ENCODE measurements around the gene ATP6V1G3. TPM values are rescaled to one million over a fixed set of nuclear protein-coding genes. Genes with fewer than 3 reads are reported as not detected.
"Not testable (repeated sequence)": the region's sequence is repeated elsewhere in the genome, so short reads cannot be mapped to it uniquely, and the experiment has no call there.

The ATP6V1G3 gene, protein sequence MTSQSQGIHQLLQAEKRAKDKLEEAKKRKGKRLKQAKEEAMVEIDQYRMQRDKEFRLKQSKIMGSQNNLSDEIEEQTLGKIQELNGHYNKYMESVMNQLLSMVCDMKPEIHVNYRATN
- total RNA-seq (not detected in 2 replicates), polyA plus RNA-seq (0.12 TPM in 1 of 2 replicates, not detected in the other), polyA minus RNA-seq (ENCODE audit: low replicate concordance) (not detected in 2 replicates)
- polyA plus RNA-seq (2012), result 0.22 TPM in 1 of 2 replicates, not detected in the other

DNA sequence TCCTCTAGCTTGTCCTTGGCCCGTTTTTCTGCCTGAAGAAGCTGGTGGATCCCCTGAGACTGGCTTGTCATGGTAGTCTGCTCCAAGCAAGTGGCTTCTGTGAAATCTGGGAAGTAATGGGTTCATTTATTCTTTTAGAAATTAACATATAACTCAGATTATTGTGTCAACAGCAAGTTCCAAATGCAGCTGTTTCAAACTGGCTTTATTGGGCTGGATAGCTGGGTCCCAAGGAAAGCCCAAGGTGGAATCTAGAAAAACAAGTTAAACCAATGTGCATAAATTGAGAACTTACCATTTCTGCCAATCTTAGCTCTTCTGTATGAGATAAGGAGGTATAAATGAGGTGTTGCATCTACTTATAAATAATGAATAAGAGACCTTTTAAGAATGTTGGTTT, at the start of gene ATP6V1G3:
Gene ATP6V1G3 (minus strand): TSS at position 101 of the 400 bp plus-strand sequence. CDS start 30 bp downstream, at position 71.
- Histone ChIP-seq H3K4me2 (ENCODE audit: extremely low read depth, insufficient read depth, low read length) (no peak within 1 kb of the TSS), H3K9ac (ENCODE audit: insufficient read depth, low read length) (no peak within 1 kb of the TSS), H3K27ac (ENCODE audit: insufficient read depth, low read length) (no peak within 1 kb of the TSS), H3K36me3 (ENCODE audit: control insufficient read depth, insufficient read depth, low read length) (no peaks in the 10 kb centered on the region), H2AFZ (ENCODE audit: low read length) (no peak within 1 kb of the TSS), H3K4me1 (ENCODE audit: control insufficient read depth, extremely low read depth, insufficient read depth, low read length) (no peaks in the 10 kb centered on the region), H3K27me3 (ENCODE audit: control insufficient read depth, insufficient read depth, low read length) (no peaks in the 10 kb centered on the region), H3K79me2 (ENCODE audit: control insufficient read depth, insufficient read depth, low read length) (no peaks in the 10 kb centered on the region), H4K20me1 (ENCODE audit: control insufficient read depth, extremely low read depth, insufficient read depth, low read length) (no peaks in the 10 kb centered on the region), H3K4me3 (replicated peaks in 1 of 4; ENCODE audit: control extremely low read depth in 1 of 4, insufficient read depth in 1 of 4, low read depth in 3 of 4, low read length in 4 of 4) (no peak within 1 kb of the TSS), H3K9me3 (ENCODE audit: control insufficient read depth, insufficient read depth, low read depth, low read length) (no peaks in the 10 kb centered on the region)
- TF ChIP-seq EZH2 (IDR thresholded peaks at IDR 0.05; ENCODE audit: low read length, missing control alignments), result no peak
- TF ChIP-seq, protein P1, sequence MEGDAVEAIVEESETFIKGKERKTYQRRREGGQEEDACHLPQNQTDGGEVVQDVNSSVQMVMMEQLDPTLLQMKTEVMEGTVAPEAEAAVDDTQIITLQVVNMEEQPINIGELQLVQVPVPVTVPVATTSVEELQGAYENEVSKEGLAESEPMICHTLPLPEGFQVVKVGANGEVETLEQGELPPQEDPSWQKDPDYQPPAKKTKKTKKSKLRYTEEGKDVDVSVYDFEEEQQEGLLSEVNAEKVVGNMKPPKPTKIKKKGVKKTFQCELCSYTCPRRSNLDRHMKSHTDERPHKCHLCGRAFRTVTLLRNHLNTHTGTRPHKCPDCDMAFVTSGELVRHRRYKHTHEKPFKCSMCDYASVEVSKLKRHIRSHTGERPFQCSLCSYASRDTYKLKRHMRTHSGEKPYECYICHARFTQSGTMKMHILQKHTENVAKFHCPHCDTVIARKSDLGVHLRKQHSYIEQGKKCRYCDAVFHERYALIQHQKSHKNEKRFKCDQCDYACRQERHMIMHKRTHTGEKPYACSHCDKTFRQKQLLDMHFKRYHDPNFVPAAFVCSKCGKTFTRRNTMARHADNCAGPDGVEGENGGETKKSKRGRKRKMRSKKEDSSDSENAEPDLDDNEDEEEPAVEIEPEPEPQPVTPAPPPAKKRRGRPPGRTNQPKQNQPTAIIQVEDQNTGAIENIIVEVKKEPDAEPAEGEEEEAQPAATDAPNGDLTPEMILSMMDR (conservative IDR thresholded peaks at IDR 0.05 in 1 of 2, IDR thresholded peaks at IDR 0.05 in 1 of 2; ENCODE audit: low read depth in 1 of 2, low read length in 2 of 2), result no peak
- no peak for DNase-seq (ENCODE audit: low read depth in 2 of 2)

DNA sequence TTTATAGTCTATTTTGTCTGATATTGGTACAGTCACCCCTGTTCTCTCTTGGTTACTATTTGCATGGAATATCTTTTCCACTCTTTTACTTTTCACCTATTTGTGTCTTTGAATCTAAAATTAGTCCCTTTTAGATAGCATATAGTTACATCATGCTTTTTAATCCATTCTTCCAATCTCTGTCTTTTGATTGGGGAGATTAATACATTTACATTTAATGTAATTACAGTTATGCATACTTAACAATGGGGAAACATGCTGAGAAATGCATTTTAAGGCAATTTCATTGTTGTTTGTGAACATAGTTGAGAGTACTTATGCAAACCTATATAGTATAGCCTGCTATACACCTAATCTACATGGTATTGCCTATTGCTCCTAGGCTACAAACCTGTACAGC, 48.4 kb upstream of the ATP6V1G3 start:
- H3K27me3 ChIP-seq (ENCODE audit: control insufficient read depth, insufficient read depth, low read length), result no peaks in the 10 kb centered on the region
- H4K20me1 ChIP-seq (ENCODE audit: control insufficient read depth, extremely low read depth, insufficient read depth, low read length), result no peaks in the 10 kb centered on the region
- H3K4me2 ChIP-seq (ENCODE audit: extremely low read depth, insufficient read depth, low read length), result no peak overlapping the region
- no peak overlapping the region for H2AFZ ChIP-seq (ENCODE audit: low read length)
- no peaks in the 10 kb centered on the region for H3K36me3 ChIP-seq (ENCODE audit: control insufficient read depth, insufficient read depth, low read length)
- H3K79me2 ChIP-seq (ENCODE audit: control insufficient read depth, insufficient read depth, low read length), result no peaks in the 10 kb centered on the region
- H3K27ac ChIP-seq (ENCODE audit: insufficient read depth, low read length), result no peak overlapping the region
- H3K4me3 ChIP-seq (replicated peaks in 1 of 4; ENCODE audit: control extremely low read depth in 1 of 4, insufficient read depth in 1 of 4, low read depth in 3 of 4, low read length in 4 of 4), result no peak overlapping the region
- no peaks in the 10 kb centered on the region for H3K4me1 ChIP-seq (ENCODE audit: control insufficient read depth, extremely low read depth, insufficient read depth, low read length)
- no peaks in the 10 kb centered on the region for H3K9me3 ChIP-seq (ENCODE audit: control insufficient read depth, insufficient read depth, low read depth, low read length)
- TF ChIP-seq, protein P1 (conservative IDR thresholded peaks at IDR 0.05 in 1 of 2, IDR thresholded peaks at IDR 0.05 in 1 of 2; ENCODE audit: low read depth in 1 of 2, low read length in 2 of 2), result no peak
- TF ChIP-seq EZH2 (IDR thresholded peaks at IDR 0.05; ENCODE audit: low read length, missing control alignments), result no peak
- DNase-seq (ENCODE audit: low read depth in 2 of 2), result no peak
- no peak overlapping the region for H3K9ac ChIP-seq (ENCODE audit: insufficient read depth, low read length)

DNA sequence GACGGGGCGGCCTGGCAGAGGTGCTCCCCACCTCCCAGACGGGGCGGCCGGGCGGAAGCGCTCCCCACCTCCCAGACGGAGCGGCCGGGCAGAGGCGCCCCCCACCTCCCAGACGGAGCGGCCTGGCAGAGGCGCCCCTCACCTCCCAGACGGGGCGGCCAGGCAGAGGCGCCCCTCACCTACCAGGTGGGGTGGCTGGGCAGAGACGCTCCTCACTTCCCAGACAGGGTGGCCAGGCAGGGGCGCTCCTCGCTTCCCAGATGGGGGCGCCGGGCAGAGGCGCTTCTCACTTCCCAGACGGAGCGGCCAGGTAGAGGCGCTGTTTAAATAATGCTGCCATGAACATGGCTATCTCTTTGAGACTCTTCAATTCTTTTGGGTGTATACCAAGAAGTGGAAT, 43.7 kb upstream of the ATP6V1G3 start:
- no peak overlapping the region for H3K9ac ChIP-seq (ENCODE audit: insufficient read depth, low read length)
- H3K4me3 ChIP-seq (replicated peaks in 1 of 4; ENCODE audit: control extremely low read depth in 1 of 4, insufficient read depth in 1 of 4, low read depth in 3 of 4, low read length in 4 of 4), result no peak overlapping the region
- no peaks in the 10 kb centered on the region for H3K4me1 ChIP-seq (ENCODE audit: control insufficient read depth, extremely low read depth, insufficient read depth, low read length)
- H2AFZ ChIP-seq (ENCODE audit: low read length), result no peak overlapping the region
- TF ChIP-seq, protein P1 (conservative IDR thresholded peaks at IDR 0.05 in 1 of 2, IDR thresholded peaks at IDR 0.05 in 1 of 2; ENCODE audit: low read depth in 1 of 2, low read length in 2 of 2), result no peak
- TF ChIP-seq EZH2 (IDR thresholded peaks at IDR 0.05; ENCODE audit: low read length, missing control alignments), result no peak
- no peak for DNase-seq (ENCODE audit: low read depth in 2 of 2)
- H3K27ac ChIP-seq (ENCODE audit: insufficient read depth, low read length), result no peak overlapping the region
- no peaks in the 10 kb centered on the region for H3K27me3 ChIP-seq (ENCODE audit: control insufficient read depth, insufficient read depth, low read length)
- H3K4me2 ChIP-seq (ENCODE audit: extremely low read depth, insufficient read depth, low read length), result no peak overlapping the region
- no peaks in the 10 kb centered on the region for H4K20me1 ChIP-seq (ENCODE audit: control insufficient read depth, extremely low read depth, insufficient read depth, low read length)
- no peaks in the 10 kb centered on the region for H3K79me2 ChIP-seq (ENCODE audit: control insufficient read depth, insufficient read depth, low read length)
- no peaks in the 10 kb centered on the region for H3K9me3 ChIP-seq (ENCODE audit: control insufficient read depth, insufficient read depth, low read depth, low read length)
- H3K36me3 ChIP-seq (ENCODE audit: control insufficient read depth, insufficient read depth, low read length), result no peaks in the 10 kb centered on the region

DNA sequence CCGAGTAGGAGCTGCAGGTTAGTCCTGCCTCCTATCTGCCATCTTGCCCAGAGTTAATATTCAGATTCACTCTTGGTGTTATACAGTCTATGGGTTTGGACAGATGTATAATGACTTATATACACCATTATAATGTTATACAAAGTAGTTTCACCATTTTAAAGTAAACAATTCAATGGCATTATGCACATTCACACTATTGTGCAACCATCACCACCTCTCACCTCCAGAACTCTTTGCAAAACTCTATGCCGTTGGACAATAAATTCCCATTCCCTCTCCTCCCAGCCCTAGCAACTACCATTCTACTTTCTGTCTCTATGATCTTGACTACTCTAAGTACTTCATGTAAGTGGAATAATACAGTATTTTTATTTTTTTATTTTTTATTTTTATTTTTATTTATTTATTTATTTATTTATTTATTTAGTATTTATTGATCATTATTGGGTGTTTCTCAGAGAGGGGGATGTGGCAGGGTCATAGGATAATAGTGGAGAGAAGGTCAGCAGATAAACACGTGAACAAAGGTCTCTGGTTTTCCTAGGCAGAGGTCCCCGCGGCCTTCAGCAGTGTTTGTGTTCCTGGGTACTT, 42.8 kb upstream of the ATP6V1G3 start:
- not testable (repeated sequence) for H3K27me3 ChIP-seq (ENCODE audit: control insufficient read depth, insufficient read depth, low read length); DNase-seq (ENCODE audit: low read depth in 2 of 2); H3K4me1 ChIP-seq (ENCODE audit: control insufficient read depth, extremely low read depth, insufficient read depth, low read length); H2AFZ ChIP-seq (ENCODE audit: low read length); H3K9ac ChIP-seq (ENCODE audit: insufficient read depth, low read length); H3K27ac ChIP-seq (ENCODE audit: insufficient read depth, low read length); H3K79me2 ChIP-seq (ENCODE audit: control insufficient read depth, insufficient read depth, low read length); H3K9me3 ChIP-seq (ENCODE audit: control insufficient read depth, insufficient read depth, low read depth, low read length); H4K20me1 ChIP-seq (ENCODE audit: control insufficient read depth, extremely low read depth, insufficient read depth, low read length); H3K4me3 ChIP-seq (replicated peaks in 1 of 4; ENCODE audit: control extremely low read depth in 1 of 4, insufficient read depth in 1 of 4, low read depth in 3 of 4, low read length in 4 of 4); H3K36me3 ChIP-seq (ENCODE audit: control insufficient read depth, insufficient read depth, low read length); H3K4me2 ChIP-seq (ENCODE audit: extremely low read depth, insufficient read depth, low read length)

Measured in fibroblast of lung (primary cell).